NCI-H2196 treated with DMSO at 0.1 percent for 48 hours (cell line): ENCODE results near the gene TNNC1.

ENCODE experiments used
- DNase-seq: peaks from one replicate; lab custom pipeline; 2025; ENCODE audit not compliant: unreplicated experiment; lab: John Stamatoyannopoulos, UW

Gene TNNC1

GRCh38 chr3:52453496-52454249, at the start of gene TNNC1:
TSS of gene TNNC1 (minus strand) at chr3:52454041. CDS start at chr3:52454015, 26 bp downstream.
- no peak for DNase-seq

- DNase-seq, result no peak
These were observed 49.0 kb upstream of the TNNC1 start for GRCh38 chr3:52502808-52503350.

GRCh38 chr3:52502001-52502400, 48.2 kb upstream of the TNNC1 start:
- DNase-seq, result no peak

- no peak for DNase-seq
These were observed 47.2 kb upstream of the TNNC1 start for GRCh38 chr3:52501046-52501445.

GRCh38 chr3:52498137-52499054, 44.6 kb upstream of the TNNC1 start:
- DNase-seq, result no peak

- DNase-seq, result no peak
These were observed 42.1 kb upstream of the TNNC1 start for GRCh38 chr3:52495777-52496602.

GRCh38 chr3:52494886-52495495, 41.1 kb upstream of the TNNC1 start, which contains the start of gene STAB1:
TSS of gene STAB1 (plus strand) at chr3:52495338. CDS start at chr3:52495414, 76 bp downstream.
- DNase-seq, result no peak

GRCh38 chr3:52494445-52494844, 40.6 kb upstream of the TNNC1 start:
- DNase-seq, result no peak

- DNase-seq, result no peak
These were observed 39.6 kb upstream of the TNNC1 start for GRCh38 chr3:52493232-52494017.

- no peak for DNase-seq
These were observed 38.2 kb upstream of the TNNC1 start for GRCh38 chr3:52492059-52492458.

GRCh38 chr3:52490939-52491526, 37.2 kb upstream of the TNNC1 start:
- DNase-seq, result no peak

- DNase-seq, result no peak
These were observed 36.4 kb upstream of the TNNC1 start for GRCh38 chr3:52490035-52490938.

- no peak for DNase-seq
These were observed 35.6 kb upstream of the TNNC1 start for GRCh38 chr3:52489453-52489852.

- no peak for DNase-seq
These were observed 34.9 kb upstream of the TNNC1 start for GRCh38 chr3:52488746-52489145.

- DNase-seq, result no peak
These were observed 34.2 kb upstream of the TNNC1 start for GRCh38 chr3:52487788-52488691.

GRCh38 chr3:52487050-52487787, 33.4 kb upstream of the TNNC1 start:
- DNase-seq, result no peak
